ENCODE data around the gene INPP4B.

GRCh38 chr4:142005519-142005918 lies 840.6 kb downstream of the INPP4B start:
- TF ChIP-seq, protein P1, sequence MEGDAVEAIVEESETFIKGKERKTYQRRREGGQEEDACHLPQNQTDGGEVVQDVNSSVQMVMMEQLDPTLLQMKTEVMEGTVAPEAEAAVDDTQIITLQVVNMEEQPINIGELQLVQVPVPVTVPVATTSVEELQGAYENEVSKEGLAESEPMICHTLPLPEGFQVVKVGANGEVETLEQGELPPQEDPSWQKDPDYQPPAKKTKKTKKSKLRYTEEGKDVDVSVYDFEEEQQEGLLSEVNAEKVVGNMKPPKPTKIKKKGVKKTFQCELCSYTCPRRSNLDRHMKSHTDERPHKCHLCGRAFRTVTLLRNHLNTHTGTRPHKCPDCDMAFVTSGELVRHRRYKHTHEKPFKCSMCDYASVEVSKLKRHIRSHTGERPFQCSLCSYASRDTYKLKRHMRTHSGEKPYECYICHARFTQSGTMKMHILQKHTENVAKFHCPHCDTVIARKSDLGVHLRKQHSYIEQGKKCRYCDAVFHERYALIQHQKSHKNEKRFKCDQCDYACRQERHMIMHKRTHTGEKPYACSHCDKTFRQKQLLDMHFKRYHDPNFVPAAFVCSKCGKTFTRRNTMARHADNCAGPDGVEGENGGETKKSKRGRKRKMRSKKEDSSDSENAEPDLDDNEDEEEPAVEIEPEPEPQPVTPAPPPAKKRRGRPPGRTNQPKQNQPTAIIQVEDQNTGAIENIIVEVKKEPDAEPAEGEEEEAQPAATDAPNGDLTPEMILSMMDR (IDR thresholded peaks at IDR 0.05) = no peak
- TF ChIP-seq POLR2A (IDR thresholded peaks at IDR 0.05) (no peak), POLR2AphosphoS5 (IDR thresholded peaks at IDR 0.05) (no peak)

Data from breast epithelium (tissue), 3 donors.